Left lung (tissue), 10 donors: Measurements from ENCODE around the gene HCN1. TPM values are rescaled to one million over a fixed set of nuclear protein-coding genes. Genes with fewer than 3 reads are reported as not detected.

Experiments used
- ATAC-seq: fragments of 200-7000 bp; cut with Tn5 transposase; one replicate; pipeline ENCODE4 v1.9.1; 2020; ENCODE audit warnings: moderate library complexity
- DNase-seq, 4 donors: peaks; one replicate each; pipeline ENCODE4 v3.0.0-alpha.2; 2013 to 2020
- H3K27ac ChIP-seq, 2 donors: fragments of 200-600 bp; sonication (generic) in 1 of 2; one replicate each; pipeline versions ENCODE4 v1.5.0 to v1.8.0; 2020 to 2021
- H3K27me3 ChIP-seq, 2 donors: fragments of 200-600 bp; sonication (generic) in 1 of 2; one replicate each; pipeline versions ENCODE4 v1.5.0 to v1.8.0; 2020 to 2021
- H3K36me3 ChIP-seq, 2 donors: fragments of 200-600 bp; sonication (generic) in 1 of 2; one replicate each; pipeline versions ENCODE4 v1.5.0 to v1.8.0; 2020 to 2021
- H3K4me1 ChIP-seq, 2 donors: fragments of 200-600 bp; one replicate each; pipeline ENCODE4 v1.8.0; 2021
- H3K4me3 ChIP-seq, 2 donors: fragments of 200-600 bp; sonication (generic) in 1 of 2; one replicate each; pipeline versions ENCODE4 v1.5.0 to v1.8.0; 2020 to 2021; ENCODE audit warnings: mild to moderate bottlenecking in 1 of 2
- H3K9me3 ChIP-seq, 2 donors: fragments of 200-600 bp; sonication (generic) in 1 of 2; one replicate each; pipeline versions ENCODE4 v1.5.0 to v1.8.0; 2020 to 2021
- intact Hi-C, 2 donors: fragments of 100-400 bp; cut with DNase I; formaldehyde crosslinking; loops; one replicate each; pipeline versions ENCODE4 v1.11.2 to v1.14.2; 2022
- polyA plus RNA-seq, 6 donors: library from polyadenylated mRNA; unstranded; fragments of 120-200 nt; gene quantifications; one replicate each; pipeline ENCODE4 v1.2.1, GENCODE V29; 2013; ENCODE audit not compliant: insufficient read length in 6 of 6
- total RNA-seq, 2 donors: library from RNA; stranded (reverse); fragmentation: NEBNext Ultra II Directional; extraction: Animal tissue kit (Norgen Biotek cat#: 25700); gene quantifications; one replicate each; pipeline ENCODE4 v1.2.1, GENCODE V29; 2021
- TF ChIP-seq, protein P1 (sequence below), 2 donors: fragments of 200-600 bp; sonication (generic) in 1 of 2; IDR thresholded peaks; one replicate each; pipeline versions ENCODE4 v1.5.0 to v1.8.0; 2021; ENCODE audit warnings: antibody characterized with exemption in 2 of 2
- donor health status: DM: no; HTN: yes; CAD: no.
- donor health status: DM: no; HTN: no; CAD: no.

The HCN1 gene
- total and polyA plus RNA-seq, 8 donors = 0.04 to 0.47 (median 0.06) TPM; not detected in 1

DNA sequence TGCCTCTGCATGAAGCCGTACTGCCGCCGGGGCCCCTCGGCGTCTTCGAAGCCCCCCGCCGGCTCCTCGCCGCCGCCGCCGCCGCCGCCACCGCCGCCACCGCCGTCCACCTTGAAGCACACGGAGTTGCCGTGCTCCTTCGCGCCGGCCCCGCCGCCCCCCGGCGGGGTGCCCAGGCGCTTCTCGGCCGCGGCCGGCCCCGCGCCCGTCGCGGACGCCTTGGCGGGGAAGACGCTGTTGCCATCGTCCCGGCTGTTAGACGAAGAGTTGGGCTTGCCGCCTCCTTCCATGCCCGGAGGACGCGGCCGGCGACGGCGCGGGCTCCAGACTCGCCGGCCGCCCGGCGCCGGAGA, 400 bp downstream of the HCN1 start:
- ATAC-seq (no peak), DNase-seq (no peak)
- no peaks in the 10 kb centered on the region for H3K36me3 ChIP-seq
- TF ChIP-seq, protein P1, sequence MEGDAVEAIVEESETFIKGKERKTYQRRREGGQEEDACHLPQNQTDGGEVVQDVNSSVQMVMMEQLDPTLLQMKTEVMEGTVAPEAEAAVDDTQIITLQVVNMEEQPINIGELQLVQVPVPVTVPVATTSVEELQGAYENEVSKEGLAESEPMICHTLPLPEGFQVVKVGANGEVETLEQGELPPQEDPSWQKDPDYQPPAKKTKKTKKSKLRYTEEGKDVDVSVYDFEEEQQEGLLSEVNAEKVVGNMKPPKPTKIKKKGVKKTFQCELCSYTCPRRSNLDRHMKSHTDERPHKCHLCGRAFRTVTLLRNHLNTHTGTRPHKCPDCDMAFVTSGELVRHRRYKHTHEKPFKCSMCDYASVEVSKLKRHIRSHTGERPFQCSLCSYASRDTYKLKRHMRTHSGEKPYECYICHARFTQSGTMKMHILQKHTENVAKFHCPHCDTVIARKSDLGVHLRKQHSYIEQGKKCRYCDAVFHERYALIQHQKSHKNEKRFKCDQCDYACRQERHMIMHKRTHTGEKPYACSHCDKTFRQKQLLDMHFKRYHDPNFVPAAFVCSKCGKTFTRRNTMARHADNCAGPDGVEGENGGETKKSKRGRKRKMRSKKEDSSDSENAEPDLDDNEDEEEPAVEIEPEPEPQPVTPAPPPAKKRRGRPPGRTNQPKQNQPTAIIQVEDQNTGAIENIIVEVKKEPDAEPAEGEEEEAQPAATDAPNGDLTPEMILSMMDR (IDR thresholded peaks at IDR 0.05) = no peak
- intact Hi-C loops = no loop called here
- peaks cover 0 to 8% of the 10 kb centered on the region in 2 donors for H3K4me1 ChIP-seq
- H3K4me3 ChIP-seq = peak overlapping the region in 1 of 2 donors; percentile 9
- H3K9me3 ChIP-seq = no peaks in the 10 kb centered on the region
- peaks cover 21 to 58% of the 10 kb centered on the region in 2 donors for H3K27me3 ChIP-seq
- no peak overlapping the region for H3K27ac ChIP-seq

DNA sequence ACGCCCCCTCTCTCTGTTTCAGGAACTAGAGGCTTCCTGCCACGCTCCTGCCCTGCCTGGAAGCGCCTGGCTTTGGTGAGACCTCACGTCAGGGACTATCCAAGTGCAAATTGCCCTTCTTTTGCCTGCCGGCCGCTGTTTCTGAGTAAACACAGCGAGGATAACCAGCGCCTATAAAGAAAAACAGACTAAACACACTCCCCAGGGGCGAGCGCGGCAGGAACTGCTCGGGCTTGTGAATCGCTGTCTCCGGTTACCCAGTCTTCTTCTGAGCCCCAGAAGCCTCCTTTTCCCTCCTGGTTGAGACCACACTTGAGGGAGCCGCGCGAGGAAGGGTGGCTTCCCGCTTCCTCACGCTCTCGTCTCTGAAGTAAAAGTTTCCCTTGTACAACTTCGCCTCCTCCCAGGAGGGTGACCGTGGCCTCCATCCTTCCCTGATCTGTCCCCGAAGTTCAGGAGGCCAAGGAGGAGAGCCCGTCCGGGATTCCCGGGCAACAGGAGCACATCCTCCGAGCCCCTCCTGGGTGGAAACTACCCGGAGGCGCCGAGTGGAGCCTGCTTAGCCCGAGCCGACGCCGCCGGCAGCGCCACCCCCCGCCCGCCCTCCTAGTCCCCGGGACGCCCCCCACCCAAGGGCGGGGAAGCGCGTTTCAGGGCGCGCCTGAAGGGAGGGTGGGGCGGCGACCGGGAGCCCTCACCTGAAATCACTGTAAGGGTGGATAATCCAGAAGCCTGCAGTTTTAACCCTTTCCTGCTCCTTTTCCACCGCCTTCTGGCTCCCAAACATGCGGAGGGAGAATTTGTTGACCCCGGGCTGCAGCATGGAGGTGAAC, 993 bp downstream of the HCN1 start:
- H3K9me3 ChIP-seq = no peaks in the 10 kb centered on the region
- peak in 1 of 4 donors; percentile 66 for DNase-seq
- TF ChIP-seq, protein P1 (IDR thresholded peaks at IDR 0.05) = no peak
- intact Hi-C loops = no loop called here
- peaks cover 21 to 58% of the 10 kb centered on the region in 2 donors for H3K27me3 ChIP-seq
- peak overlapping the region in 1 of 2 donors; percentile 9 for H3K4me3 ChIP-seq
- no peaks in the 10 kb centered on the region for H3K36me3 ChIP-seq
- no peak overlapping the region for H3K27ac ChIP-seq
- H3K4me1 ChIP-seq = peaks cover 0 to 8% of the 10 kb centered on the region in 2 donors
- ATAC-seq = no peak

DNA sequence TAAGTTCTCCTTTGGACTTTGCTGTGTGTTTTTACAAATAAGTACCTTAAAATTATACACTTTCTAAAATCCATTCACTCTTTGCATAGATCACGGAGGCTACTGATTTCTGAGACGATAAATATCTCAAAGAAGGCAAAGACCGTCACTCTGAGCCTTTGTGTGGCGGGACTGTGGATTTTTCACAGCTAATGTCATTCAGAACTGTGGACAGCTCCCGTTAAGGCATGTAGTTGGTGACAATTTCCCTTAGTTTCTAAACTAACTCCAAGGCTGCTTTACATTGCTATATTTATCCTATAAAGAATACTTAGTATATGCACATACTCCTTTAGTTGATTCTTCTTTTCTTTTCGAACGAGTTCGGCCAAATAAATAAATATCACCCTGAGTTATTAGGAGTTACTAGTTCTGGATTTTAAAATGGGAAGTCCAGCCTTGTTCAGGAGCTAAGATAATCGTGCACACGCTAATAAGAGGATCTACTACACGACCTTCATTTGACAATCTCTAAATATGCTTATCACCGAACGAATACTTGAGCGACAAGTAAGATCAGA, 1.8 kb downstream of the HCN1 start:
- Histone ChIP-seq H3K4me3 (no peak overlapping the region), H3K9me3 (no peaks in the 10 kb centered on the region), H3K36me3 (no peaks in the 10 kb centered on the region), H3K27ac (no peak overlapping the region), H3K27me3 (peaks cover 21 to 58% of the 10 kb centered on the region in 2 donors), H3K4me1 (peaks cover 0 to 8% of the 10 kb centered on the region in 2 donors)
- no peak for ATAC-seq
- DNase-seq = peak in 2 of 4 donors; percentile 6 to 13
- TF ChIP-seq, protein P1 (IDR thresholded peaks at IDR 0.05) = no peak
- intact Hi-C loops = no loop called here

DNA sequence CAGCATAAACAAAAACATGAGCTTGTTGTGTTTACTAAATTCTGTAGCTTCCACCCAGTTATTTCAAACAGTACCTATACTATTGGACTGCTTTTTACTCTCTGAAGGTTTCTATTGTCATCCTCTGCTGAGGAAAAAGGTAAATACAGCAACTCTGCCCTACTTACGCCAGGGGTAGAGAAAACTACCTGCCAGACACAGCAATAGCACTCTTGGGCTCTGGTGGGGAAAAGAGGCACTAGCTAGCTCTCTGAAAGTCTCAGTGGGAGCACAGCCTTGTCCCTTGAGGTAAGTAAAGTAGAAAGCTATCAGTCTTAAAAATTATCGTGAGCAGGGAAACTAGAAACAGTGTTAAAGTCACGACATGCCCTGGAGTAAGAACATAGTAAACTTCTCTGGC, 3.7 kb downstream of the HCN1 start:
- intact Hi-C loops = no loop called here

DNA sequence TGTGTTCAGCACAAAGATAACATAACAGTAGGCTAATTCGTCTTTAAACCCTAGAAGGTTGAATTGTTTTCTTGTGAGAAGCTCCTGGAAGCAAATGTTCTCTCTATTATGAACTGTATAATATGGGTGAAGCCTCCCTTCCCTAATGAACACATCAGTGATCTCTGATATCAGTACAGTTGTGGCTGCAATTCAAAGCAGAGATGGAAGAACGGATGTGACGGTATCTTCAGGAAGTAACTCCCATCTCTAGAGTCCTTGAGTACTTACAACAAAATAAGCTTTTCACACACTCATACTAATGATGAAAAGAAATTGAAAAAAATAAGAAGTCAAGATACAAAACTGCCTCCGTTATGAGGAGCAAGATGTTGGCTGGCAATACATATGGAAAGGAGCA, 4.5 kb downstream of the HCN1 start:
- H3K4me1 ChIP-seq = peaks cover 0 to 8% of the 10 kb centered on the region in 2 donors
- TF ChIP-seq, protein P1 (IDR thresholded peaks at IDR 0.05) = no peak
- H3K36me3 ChIP-seq = no peaks in the 10 kb centered on the region
- no peaks in the 10 kb centered on the region for H3K9me3 ChIP-seq
- H3K27ac ChIP-seq = no peak overlapping the region
- intact Hi-C loops = no loop called here
- ATAC-seq (no peak), DNase-seq (no peak)
- no peak overlapping the region for H3K4me3 ChIP-seq
- H3K27me3 ChIP-seq = peaks cover 21 to 44% of the 10 kb centered on the region in 2 donors

More for the DNA sequence above, 3.7 kb downstream of the HCN1 start:
- Histone ChIP-seq H3K4me1 (peaks cover 0 to 8% of the 10 kb centered on the region in 2 donors), H3K27me3 (peaks cover 21 to 52% of the 10 kb centered on the region in 2 donors), H3K36me3 (no peaks in the 10 kb centered on the region), H3K9me3 (no peaks in the 10 kb centered on the region), H3K4me3 (no peak overlapping the region), H3K27ac (no peak overlapping the region)
- TF ChIP-seq, protein P1 (IDR thresholded peaks at IDR 0.05) = no peak
- ATAC-seq (no peak), DNase-seq (no peak)
